AG09319 (cell line): ENCODE measurements around the gene EEFSEC.

Experiments used
- DNase-seq: peaks from one replicate; pipeline ENCODE4 v3.0.0-alpha.2; 2010; ENCODE audit warnings: low read depth; ENCODE audit errors: extremely low read depth
- TF ChIP-seq, protein P1 (sequence below): IDR thresholded peaks from 2 replicates; pipeline ENCODE4 v1.5.1; 2011; ENCODE audit warnings: low read depth, mild to moderate bottlenecking, inconsistent platforms, low read length, moderate library complexity

Gene EEFSEC

DNA sequence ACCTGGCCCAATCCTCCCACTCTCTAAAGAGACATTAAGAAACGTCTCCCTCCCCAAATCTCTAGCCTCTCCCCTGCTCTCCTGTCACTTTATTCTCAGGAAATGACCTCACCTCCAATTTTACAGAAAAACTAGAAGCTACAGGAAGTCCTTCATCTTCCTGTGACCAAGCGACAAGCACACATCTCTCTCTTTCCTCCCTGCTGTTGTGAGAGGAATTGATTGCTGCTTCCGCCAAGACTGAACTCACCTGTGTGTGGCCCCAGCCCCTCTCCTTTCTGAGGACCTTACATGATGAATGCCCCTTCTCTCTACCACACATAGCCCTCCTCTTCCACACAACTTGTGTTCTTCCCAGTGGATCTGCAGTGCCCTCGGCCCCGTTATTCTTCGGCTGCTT is 295.2 kb downstream of the EEFSEC start:
- DNase-seq = no peak
- TF ChIP-seq, protein P1, sequence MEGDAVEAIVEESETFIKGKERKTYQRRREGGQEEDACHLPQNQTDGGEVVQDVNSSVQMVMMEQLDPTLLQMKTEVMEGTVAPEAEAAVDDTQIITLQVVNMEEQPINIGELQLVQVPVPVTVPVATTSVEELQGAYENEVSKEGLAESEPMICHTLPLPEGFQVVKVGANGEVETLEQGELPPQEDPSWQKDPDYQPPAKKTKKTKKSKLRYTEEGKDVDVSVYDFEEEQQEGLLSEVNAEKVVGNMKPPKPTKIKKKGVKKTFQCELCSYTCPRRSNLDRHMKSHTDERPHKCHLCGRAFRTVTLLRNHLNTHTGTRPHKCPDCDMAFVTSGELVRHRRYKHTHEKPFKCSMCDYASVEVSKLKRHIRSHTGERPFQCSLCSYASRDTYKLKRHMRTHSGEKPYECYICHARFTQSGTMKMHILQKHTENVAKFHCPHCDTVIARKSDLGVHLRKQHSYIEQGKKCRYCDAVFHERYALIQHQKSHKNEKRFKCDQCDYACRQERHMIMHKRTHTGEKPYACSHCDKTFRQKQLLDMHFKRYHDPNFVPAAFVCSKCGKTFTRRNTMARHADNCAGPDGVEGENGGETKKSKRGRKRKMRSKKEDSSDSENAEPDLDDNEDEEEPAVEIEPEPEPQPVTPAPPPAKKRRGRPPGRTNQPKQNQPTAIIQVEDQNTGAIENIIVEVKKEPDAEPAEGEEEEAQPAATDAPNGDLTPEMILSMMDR = no peak

DNA sequence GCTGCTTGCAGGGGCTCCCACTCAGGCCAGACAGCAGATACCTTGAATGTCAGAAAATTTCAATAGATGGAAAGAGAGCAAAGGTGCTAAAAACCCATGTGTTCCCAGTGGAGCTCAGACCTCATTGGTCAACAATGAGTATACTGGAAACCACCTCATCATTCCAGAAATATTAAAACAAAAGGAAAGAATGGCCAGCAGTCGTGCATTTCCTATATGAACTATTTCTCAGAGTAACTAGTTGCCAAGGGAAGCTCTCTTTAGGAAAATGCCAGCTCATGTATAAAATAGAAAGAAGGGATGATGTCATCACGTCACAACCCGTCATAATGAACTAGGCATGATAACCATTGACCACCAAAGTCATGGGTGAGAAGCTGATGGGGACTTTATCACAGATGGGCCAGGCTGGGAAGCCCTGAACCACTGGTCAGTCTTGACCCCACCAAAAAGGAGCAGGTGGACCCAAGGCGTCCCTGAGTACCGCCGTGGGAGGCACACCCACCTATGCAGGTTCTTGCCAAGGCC is 295.9 kb downstream of the EEFSEC start:
- DNase-seq = no peak

GRCh38 chr3:128452120-128452519 is 298.8 kb downstream of the EEFSEC start:
- no peak for DNase-seq

More for the DNA sequence above, 295.9 kb downstream of the EEFSEC start:
- TF ChIP-seq, protein P1 = no peak

DNA sequence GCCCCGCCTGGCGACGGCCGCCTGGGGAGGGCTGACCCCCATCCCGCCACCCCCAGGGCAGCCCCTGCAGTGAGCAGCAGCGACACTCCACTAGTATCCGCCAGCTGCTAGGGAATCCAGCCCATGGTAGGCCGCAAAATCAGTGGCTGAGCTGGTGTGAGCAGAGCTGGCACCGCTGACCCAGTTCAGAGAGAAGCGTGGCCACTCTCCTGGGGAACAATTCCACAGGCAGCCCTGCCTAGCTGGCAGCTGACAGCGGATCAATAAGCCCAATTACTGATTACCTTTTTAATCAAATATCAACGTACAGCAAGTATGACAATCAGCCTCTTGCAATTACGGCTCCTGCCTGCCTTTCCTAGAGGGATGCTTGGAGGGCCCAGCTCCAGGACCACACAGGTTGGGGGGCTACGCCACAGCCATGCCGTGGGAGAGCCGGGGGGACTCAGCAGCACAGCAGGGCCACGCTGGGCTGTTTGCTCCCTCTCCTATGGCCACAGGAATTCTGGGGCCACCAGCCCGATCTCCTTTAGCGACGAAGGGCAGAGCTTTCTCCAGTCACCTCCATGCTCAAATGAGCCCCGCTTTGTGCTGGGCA is 299.5 kb downstream of the EEFSEC start:
- TF ChIP-seq, protein P1 = no peak
- no peak for DNase-seq

More at GRCh38 chr3:128452120-128452519, 298.8 kb downstream of the EEFSEC start:
- TF ChIP-seq, protein P1 = no peak

GRCh38 chr3:128453501-128454309 is 300.4 kb downstream of the EEFSEC start:
- TF ChIP-seq, protein P1 = no peak

GRCh38 chr3:128454310-128454618 is 301.0 kb downstream of the EEFSEC start:
- TF ChIP-seq, protein P1 = no peak
- no peak for DNase-seq

More at GRCh38 chr3:128453501-128454309, 300.4 kb downstream of the EEFSEC start:
- no peak for DNase-seq

- no peak for DNase-seq
- TF ChIP-seq, protein P1 = no peak
These were observed 301.8 kb downstream of the EEFSEC start for GRCh38 chr3:128455116-128455515.
